ENCODE results near the gene PDE7B. TPM values are rescaled to one million over a fixed set of nuclear protein-coding genes. Genes with fewer than 3 reads are reported as not detected.

PDE7B gene
- total RNA-seq, 1 donor from 2014 or later: 0.62 TPM

DNA sequence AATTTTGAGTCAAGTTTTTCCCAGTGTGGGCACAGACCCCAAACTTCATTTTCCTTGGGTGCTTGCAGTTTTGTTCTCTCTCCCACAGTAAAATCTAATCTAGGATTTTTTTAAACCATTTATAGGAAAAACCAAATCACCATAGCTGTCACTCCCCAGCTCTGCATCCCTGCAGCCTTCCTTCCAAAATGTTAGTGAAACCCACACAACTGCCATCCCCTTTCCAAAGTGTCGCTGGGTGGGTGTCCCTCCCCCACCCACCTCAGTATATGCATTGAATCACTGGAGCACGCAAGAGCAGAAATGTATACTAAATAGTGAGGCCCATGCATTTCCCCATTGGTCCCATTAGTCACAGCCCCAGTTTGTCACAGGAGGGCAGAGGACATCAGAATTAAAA is 260.3 kb downstream of the PDE7B start:
- H3K27ac Mint-ChIP-seq (ENCODE audit: unreplicated experiment): peak overlapping the region; percentile 12
- no peaks in the 10 kb centered on the region for H3K36me3 Mint-ChIP-seq (ENCODE audit: low read depth, unreplicated experiment)
- no peak overlapping the region for H3K4me3 Mint-ChIP-seq (ENCODE audit: unreplicated experiment)
- peaks cover 27% of the 10 kb centered on the region for H3K4me1 Mint-ChIP-seq (ENCODE audit: unreplicated experiment)
- no peak for DNase-seq (ENCODE audit: low spot score)
- no peaks in the 10 kb centered on the region for H3K9me3 Mint-ChIP-seq (ENCODE audit: unreplicated experiment)
- TF ChIP-seq, protein P1, sequence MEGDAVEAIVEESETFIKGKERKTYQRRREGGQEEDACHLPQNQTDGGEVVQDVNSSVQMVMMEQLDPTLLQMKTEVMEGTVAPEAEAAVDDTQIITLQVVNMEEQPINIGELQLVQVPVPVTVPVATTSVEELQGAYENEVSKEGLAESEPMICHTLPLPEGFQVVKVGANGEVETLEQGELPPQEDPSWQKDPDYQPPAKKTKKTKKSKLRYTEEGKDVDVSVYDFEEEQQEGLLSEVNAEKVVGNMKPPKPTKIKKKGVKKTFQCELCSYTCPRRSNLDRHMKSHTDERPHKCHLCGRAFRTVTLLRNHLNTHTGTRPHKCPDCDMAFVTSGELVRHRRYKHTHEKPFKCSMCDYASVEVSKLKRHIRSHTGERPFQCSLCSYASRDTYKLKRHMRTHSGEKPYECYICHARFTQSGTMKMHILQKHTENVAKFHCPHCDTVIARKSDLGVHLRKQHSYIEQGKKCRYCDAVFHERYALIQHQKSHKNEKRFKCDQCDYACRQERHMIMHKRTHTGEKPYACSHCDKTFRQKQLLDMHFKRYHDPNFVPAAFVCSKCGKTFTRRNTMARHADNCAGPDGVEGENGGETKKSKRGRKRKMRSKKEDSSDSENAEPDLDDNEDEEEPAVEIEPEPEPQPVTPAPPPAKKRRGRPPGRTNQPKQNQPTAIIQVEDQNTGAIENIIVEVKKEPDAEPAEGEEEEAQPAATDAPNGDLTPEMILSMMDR (IDR thresholded peaks at IDR 0.05; ENCODE audit: unreplicated experiment): no peak
- no peaks in the 10 kb centered on the region for H3K27me3 Mint-ChIP-seq (ENCODE audit: unreplicated experiment)

DNA sequence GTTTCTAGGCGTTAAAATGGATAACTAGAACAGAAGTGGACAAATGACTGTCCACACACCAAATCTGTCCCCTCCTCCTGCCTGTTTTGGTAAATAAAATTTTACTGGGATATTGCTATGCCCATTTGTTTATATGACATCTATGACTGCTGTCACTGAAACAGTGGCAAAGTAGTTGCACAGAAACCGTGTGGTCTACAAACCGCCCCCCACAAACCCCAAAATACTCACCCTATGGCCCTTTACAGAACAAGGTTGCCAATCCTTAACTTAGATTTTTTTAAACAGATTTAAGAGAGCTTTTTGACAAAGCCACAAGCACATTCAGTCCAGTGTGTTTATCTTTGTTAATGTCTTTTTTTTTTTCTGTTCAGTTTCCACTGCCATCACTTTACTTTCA is 260.8 kb downstream of the PDE7B start:
- no peak for DNase-seq (ENCODE audit: low spot score)
- Mint-ChIP-seq H3K36me3 (ENCODE audit: low read depth, unreplicated experiment) (no peaks in the 10 kb centered on the region), H3K4me1 (ENCODE audit: unreplicated experiment) (peaks cover 27% of the 10 kb centered on the region), H3K27ac (ENCODE audit: unreplicated experiment) (no peak overlapping the region), H3K4me3 (ENCODE audit: unreplicated experiment) (no peak overlapping the region), H3K9me3 (ENCODE audit: unreplicated experiment) (no peaks in the 10 kb centered on the region), H3K27me3 (ENCODE audit: unreplicated experiment) (no peaks in the 10 kb centered on the region)
- TF ChIP-seq, protein P1 (IDR thresholded peaks at IDR 0.05; ENCODE audit: unreplicated experiment): no peak

DNA sequence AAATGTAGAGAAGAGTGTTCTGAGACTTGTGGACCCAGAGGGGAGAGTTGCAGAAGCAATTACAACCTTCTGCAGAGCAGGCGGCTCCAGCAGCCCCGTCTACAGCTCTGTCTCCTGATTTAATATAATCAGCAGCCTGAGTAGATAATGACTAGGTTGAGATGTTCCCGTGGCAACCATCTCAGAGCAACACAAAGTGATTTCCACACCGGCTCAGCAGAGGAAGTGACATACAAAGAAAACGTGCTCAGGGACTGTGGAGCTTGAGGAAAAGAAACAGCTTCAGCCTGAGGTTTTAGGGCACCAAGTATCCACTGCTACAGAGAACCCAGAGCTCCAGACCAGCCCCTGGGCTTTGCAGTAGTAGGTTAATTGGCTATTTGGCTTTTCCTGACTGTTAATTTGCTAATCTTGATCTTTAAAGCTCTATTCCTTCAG is 262.3 kb downstream of the PDE7B start:
- no peaks in the 10 kb centered on the region for H3K36me3 Mint-ChIP-seq (ENCODE audit: low read depth, unreplicated experiment)
- no peak overlapping the region for H3K4me3 Mint-ChIP-seq (ENCODE audit: unreplicated experiment)
- peaks cover 2% of the 10 kb centered on the region for H3K27me3 Mint-ChIP-seq (ENCODE audit: unreplicated experiment)
- H3K9me3 Mint-ChIP-seq (ENCODE audit: unreplicated experiment): no peaks in the 10 kb centered on the region
- H3K27ac Mint-ChIP-seq (ENCODE audit: unreplicated experiment): peak overlapping the region; percentile 96
- TF ChIP-seq, protein P1 (IDR thresholded peaks at IDR 0.05; ENCODE audit: unreplicated experiment): no peak
- peaks cover 22% of the 10 kb centered on the region for H3K4me1 Mint-ChIP-seq (ENCODE audit: unreplicated experiment)
- peak; percentile 57 for DNase-seq (ENCODE audit: low spot score)

DNA sequence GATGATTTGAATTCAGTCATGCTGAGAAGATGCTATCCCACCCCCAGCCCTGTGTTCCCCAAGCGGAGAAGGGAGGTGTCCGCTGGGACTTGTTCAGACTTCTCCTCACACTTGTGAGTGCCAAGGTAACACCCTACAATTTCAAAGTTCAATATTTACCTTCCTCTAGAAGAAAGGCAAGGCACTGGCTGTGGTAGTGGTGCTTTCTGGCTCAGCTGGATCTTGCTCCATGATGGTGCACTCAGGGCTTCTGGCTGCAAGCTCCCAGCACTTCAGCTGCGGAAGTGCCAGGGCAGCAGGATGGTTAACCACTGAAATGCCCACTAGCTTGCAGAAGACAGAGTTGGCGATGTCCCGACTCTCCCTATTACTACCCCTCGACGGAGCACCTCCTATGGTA is 263.2 kb downstream of the PDE7B start:
- TF ChIP-seq, protein P1 (IDR thresholded peaks at IDR 0.05; ENCODE audit: unreplicated experiment): no peak
- Mint-ChIP-seq H3K27ac (ENCODE audit: unreplicated experiment) (peak overlapping the region; percentile 96), H3K36me3 (ENCODE audit: low read depth, unreplicated experiment) (no peaks in the 10 kb centered on the region)

DNA sequence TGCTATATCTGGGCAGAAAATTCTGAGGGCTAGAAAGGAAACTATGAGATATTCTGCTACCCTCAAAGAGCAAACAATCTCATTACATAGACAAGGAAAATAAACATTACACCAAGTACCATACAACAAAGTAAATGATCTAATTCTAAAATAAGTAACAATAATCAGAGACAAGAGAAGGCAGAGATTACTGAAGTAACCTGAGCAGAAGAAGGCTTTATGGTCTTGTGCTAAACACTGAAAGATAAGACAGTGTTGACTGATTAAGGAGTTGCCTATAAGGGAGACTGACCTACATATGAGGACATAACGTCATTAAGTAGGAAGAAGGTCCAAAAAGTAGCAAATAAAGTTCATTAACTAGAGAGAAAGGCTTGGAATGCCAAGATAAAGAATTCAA is 264.4 kb downstream of the PDE7B start:
- TF ChIP-seq, protein P1 (IDR thresholded peaks at IDR 0.05; ENCODE audit: unreplicated experiment): no peak
- Mint-ChIP-seq H3K27ac (ENCODE audit: unreplicated experiment) (no peak overlapping the region), H3K4me1 (ENCODE audit: unreplicated experiment) (peaks cover 16% of the 10 kb centered on the region), H3K36me3 (ENCODE audit: low read depth, unreplicated experiment) (no peaks in the 10 kb centered on the region), H3K27me3 (ENCODE audit: unreplicated experiment) (peaks cover 2% of the 10 kb centered on the region), H3K9me3 (ENCODE audit: unreplicated experiment) (no peaks in the 10 kb centered on the region), H3K4me3 (ENCODE audit: unreplicated experiment) (no peak overlapping the region)
- no peak for DNase-seq (ENCODE audit: low spot score)

More for the DNA sequence above, 263.2 kb downstream of the PDE7B start:
- DNase-seq (ENCODE audit: low spot score): no peak
- Mint-ChIP-seq H3K9me3 (ENCODE audit: unreplicated experiment) (no peaks in the 10 kb centered on the region), H3K4me1 (ENCODE audit: unreplicated experiment) (peaks cover 19% of the 10 kb centered on the region), H3K27me3 (ENCODE audit: unreplicated experiment) (peaks cover 2% of the 10 kb centered on the region), H3K4me3 (ENCODE audit: unreplicated experiment) (no peak overlapping the region)

Data from endothelial cell (in vitro differentiated cells).